Activated T-helper 2 cell treated with anti-CD3 and anti-CD28 coated beads, Interferon-gamma antibody, Interleukin-2, Interleukin-4, amounts not matched to agents 10 μg/mL and 5 μg/mL and 100 μg/mL, durations not matched to agents 14 hours and 24 hours and 36 hours (primary cell): ENCODE measurements around the gene TMBIM6. TPM values are rescaled to one million over a fixed set of nuclear protein-coding genes. Genes with fewer than 3 reads are reported as not detected.

Source experiments
- DNase-seq: peaks from one replicate; pipeline ENCODE4 v3.0.0; 2021; ENCODE audit warnings: low spot score
- H3K27ac Mint-ChIP-seq: one replicate; pipeline ENCODE4 v1.8.0; 2021; ENCODE audit warnings: mixed read lengths
- H3K27me3 Mint-ChIP-seq: one replicate; pipeline ENCODE4 v1.8.0; 2021; ENCODE audit warnings: low read depth, mixed read lengths
- H3K36me3 Mint-ChIP-seq: one replicate; pipeline ENCODE4 v1.8.0; 2021; ENCODE audit warnings: low read depth, mixed read lengths
- H3K4me1 Mint-ChIP-seq: one replicate; pipeline ENCODE4 v1.8.0; 2021; ENCODE audit warnings: low read depth, mixed read lengths
- H3K4me3 Mint-ChIP-seq: one replicate; pipeline ENCODE4 v1.8.0; 2021; ENCODE audit warnings: low read depth, mild to moderate bottlenecking, moderate library complexity, mixed read lengths
- H3K9me3 Mint-ChIP-seq: one replicate; pipeline ENCODE4 v1.8.0; 2021; ENCODE audit warnings: mixed read lengths
- intact Hi-C: fragments of 100-400 bp; cut with micrococcal nuclease; formaldehyde crosslinking; loops from one replicate; pipeline ENCODE4 v1.15.1; 2023
- total RNA-seq: library from RNA; stranded (reverse); gene quantifications from 2 replicates; pipeline ENCODE4 v1.2.3, GENCODE V29; 2022

TMBIM6 gene
- total RNA-seq, 1 donor from 2014 or later = 405 TPM

DNA sequence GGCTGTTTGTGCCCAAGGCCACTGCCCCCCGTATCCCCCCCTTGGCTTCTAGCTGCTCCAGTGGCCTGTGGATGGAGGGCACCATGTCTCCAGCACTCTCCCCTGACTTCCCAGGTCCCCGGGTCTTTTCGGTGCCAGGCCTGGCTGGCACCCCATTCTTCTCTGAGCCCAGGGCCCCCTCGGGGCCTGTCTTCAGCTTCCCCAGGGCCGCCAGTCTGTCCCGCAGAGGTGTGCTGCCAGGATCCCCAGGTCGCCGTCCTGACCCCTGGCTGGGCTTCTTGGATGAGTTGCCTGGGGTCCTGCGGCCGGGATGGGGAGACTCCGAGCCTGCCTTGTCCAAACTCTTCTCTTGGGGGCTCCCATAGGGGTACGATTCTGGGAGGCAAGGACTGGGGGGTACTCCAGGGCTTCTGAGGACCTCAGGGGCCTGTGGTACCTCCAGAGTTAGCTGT is 54.3 kb downstream of the TMBIM6 start:
- Mint-ChIP-seq H3K9me3 (no peaks in the 10 kb centered on the region), H3K4me3 (no peak overlapping the region), H3K27me3 (no peaks in the 10 kb centered on the region), H3K36me3 (no peaks in the 10 kb centered on the region), H3K4me1 (no peaks in the 10 kb centered on the region), H3K27ac (no peak overlapping the region)
- intact Hi-C loops = no loop called here
- DNase-seq = no peak

- Mint-ChIP-seq H3K4me3 (no peak overlapping the region), H3K36me3 (no peaks in the 10 kb centered on the region), H3K4me1 (no peaks in the 10 kb centered on the region), H3K27ac (no peak overlapping the region), H3K9me3 (no peaks in the 10 kb centered on the region), H3K27me3 (no peaks in the 10 kb centered on the region)
- intact Hi-C loops = no loop called here
- no peak for DNase-seq
These were observed 54.8 kb downstream of the TMBIM6 start for GRCh38 chr12:49796155-49796554.

DNA sequence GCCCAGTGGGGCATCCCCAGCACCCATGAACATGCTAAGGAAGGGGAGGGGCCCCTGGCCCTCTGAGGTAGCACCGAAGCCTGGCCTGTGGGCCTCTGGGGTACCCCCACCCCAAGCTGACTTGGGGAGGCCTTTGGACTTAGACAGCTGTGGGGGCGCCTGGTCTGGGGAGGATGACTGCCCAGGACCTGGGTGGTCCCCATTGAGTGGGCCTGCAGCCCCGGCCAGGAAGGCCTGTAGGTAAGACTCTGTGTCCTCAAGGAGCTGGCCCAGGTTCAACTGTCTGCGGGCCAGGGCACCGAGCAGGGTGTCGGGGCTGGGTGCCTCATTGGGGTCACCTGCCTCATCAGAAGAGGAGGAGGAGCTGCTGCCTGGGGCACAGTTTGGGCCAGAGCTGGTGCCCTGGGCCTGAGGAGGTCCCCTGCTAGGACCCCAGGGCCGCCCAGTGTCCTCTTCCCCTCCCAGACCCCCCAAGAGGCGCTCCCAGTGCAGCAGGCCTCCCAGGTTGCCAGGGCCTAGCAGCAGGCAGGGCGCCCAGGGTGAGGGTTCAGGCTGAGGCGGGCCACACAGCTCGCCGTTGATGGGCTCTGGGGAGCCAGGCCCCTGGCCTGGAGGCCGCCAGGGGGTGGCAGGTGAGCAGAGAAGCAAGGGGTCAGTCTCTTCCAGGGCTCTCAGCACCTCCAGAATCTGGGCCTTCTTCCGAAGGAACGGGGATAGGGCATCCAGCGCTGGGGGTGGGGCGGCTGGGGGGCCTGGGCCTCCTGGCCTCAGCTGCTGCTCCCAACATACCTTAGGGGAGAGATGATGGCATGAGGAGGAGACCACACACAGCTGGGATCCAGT is 55.5 kb downstream of the TMBIM6 start:
- intact Hi-C loops = no loop called here
- H3K27me3 Mint-ChIP-seq = no peaks in the 10 kb centered on the region
- H3K9me3 Mint-ChIP-seq = no peaks in the 10 kb centered on the region

DNA sequence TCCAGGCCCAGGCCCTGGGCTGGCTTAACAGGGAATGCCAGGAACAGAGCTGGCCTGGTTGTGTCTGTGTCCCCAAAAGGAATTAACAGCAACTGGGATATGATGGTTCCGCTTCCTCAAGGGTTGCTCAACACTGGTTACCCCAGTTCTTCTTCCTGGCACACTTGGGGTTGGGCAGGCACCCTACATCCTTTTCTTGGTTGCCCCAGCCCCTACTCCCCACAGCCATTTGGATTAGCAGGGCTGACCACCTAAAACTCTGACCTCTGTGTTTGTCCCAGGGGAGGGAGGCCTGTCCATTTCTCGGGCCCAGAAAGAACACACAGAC is 56.1 kb downstream of the TMBIM6 start:
- no peak for DNase-seq
- Mint-ChIP-seq H3K27me3 (no peaks in the 10 kb centered on the region), H3K27ac (no peak overlapping the region), H3K36me3 (no peaks in the 10 kb centered on the region), H3K4me3 (no peak overlapping the region), H3K4me1 (no peaks in the 10 kb centered on the region), H3K9me3 (no peaks in the 10 kb centered on the region)
- intact Hi-C loops = no loop called here

More for the DNA sequence above, 55.5 kb downstream of the TMBIM6 start:
- Mint-ChIP-seq H3K4me3 (no peak overlapping the region), H3K4me1 (no peaks in the 10 kb centered on the region), H3K36me3 (no peaks in the 10 kb centered on the region), H3K27ac (no peak overlapping the region)
- DNase-seq = no peak

DNA sequence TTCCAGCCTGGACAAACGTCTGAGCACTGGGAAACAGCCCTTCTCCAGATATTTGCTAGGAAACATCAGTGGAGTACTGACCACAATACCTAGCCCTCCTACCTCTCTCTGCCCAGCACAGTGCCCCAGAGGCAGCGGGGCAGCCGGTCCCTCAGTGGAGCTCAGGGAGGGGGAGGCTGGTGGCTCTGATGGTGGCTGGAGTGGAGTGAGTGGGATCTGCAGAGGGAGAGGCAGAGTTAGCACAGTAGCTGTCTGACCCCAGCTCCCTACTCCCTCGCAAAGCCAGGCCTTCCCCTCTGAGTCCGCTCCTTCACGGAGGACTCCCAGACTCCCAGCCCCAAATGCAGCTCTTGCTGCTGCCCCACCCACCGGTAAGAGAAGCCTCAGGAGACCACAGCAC is 56.9 kb downstream of the TMBIM6 start:
- no peaks in the 10 kb centered on the region for H3K36me3 Mint-ChIP-seq

DNA sequence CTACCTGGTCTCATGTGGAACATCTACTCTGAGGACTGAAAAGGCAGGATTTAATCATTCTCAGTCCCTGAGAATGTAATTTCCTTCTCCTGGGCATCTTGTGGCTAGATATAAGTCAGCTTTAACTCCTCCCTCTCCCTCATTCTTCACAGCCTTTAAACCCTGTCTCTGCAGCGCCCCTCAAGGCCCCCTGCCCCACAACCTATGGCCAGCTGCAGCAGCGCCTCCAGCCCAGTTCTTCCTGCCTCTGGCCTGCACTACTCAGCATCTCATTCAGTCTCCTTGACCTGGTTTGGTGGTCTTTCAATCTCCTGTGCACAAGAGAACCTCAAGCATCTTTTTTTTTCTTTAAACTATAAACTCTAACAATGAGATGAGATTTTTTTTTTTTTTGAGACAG is 57.6 kb downstream of the TMBIM6 start:
- intact Hi-C loops = no loop called here
- H3K36me3 Mint-ChIP-seq = no peaks in the 10 kb centered on the region
- no peaks in the 10 kb centered on the region for H3K4me1 Mint-ChIP-seq
- no peaks in the 10 kb centered on the region for H3K27me3 Mint-ChIP-seq
- DNase-seq = no peak
- H3K27ac Mint-ChIP-seq = no peak overlapping the region
- no peaks in the 10 kb centered on the region for H3K9me3 Mint-ChIP-seq
- H3K4me3 Mint-ChIP-seq = no peak overlapping the region

More for the DNA sequence above, 56.9 kb downstream of the TMBIM6 start:
- no peaks in the 10 kb centered on the region for H3K27me3 Mint-ChIP-seq
- H3K4me1 Mint-ChIP-seq = no peaks in the 10 kb centered on the region
- no peak overlapping the region for H3K4me3 Mint-ChIP-seq
- intact Hi-C loops = no loop called here
- H3K9me3 Mint-ChIP-seq = no peaks in the 10 kb centered on the region
- DNase-seq = no peak
- H3K27ac Mint-ChIP-seq = no peak overlapping the region

DNA sequence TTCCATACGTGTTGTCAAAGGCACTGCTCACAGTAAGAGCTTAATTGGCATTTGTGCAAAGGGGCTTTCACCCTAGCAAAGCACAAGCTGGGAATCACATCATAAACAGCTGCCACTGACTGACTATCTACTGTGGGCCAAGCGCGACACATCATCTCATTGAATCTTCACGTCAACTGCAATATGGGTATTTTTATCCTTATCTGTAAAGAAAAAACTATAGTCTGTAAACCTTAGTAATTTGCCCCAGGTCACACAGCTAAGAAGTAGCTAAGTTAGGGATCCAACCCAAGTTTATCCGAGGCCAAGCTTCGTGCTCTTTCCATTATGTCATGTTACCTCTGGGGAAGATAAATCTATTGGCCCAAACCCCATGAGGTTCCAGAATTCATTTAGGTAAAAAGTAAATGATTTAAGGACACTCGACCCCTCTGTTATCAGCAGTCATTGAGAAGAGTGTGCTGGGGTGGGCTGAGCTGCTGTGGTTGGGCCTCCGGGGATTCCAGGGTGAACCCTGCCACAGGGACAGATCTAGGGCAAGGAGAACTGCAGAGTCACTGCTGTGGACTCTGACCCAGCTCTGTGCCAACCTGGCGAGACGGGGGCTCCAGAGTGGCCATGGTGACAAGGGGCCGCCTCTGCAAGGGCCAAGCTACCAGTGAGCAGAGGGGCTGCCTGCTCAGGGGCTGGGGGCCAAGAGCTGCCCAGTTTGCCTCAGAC is 59.2 kb downstream of the TMBIM6 start:
- Mint-ChIP-seq H3K9me3 (no peaks in the 10 kb centered on the region), H3K27me3 (no peaks in the 10 kb centered on the region), H3K27ac (no peak overlapping the region), H3K4me1 (no peaks in the 10 kb centered on the region), H3K36me3 (no peaks in the 10 kb centered on the region), H3K4me3 (no peak overlapping the region)
- intact Hi-C loops = no loop called here
- DNase-seq = no peak

DNA sequence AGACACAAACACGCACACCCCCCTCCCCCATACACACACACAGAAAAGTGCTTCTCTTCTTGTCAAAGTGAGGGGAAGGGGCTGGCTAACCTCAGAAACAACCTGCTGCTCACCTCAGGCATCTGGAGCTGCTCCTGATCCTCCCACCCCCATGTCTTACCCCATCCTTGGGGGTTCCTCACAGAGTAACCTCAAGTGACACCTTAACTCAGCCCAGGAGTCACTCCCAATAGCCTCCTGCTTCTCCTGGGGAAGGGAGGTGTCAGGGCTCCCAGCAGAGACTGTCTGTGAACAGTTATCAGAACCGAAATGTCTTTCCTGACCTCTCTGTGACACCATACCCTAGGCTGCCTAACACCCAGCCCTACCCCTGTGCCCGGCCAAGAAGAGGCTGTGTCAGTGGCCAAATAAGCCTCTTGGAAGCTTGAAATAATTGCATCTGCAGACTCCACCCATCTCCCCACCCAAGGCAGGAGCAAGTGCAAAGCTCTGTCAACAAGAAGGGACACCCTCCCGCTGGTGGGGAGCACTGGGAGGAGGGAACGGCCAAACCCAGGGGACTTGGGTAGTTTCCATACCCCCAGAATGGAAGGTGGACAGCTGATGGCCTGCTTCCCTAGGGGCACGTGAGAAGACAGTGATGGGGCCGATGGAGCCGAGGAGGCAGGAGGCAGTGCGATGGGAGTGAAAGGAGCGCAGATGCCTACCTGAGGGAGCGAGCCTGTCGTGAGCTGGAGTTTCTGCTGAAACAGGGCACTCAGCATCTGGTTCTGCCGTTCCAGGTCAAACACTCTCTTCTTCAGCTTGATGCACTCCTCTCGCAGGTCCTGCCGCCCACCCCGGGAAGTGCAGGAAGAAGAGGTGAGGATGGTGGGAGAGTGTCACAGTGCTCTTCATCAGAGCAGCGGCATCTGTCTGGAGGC is 60.0 kb downstream of the TMBIM6 start:
- Mint-ChIP-seq H3K4me1 (no peaks in the 10 kb centered on the region), H3K27ac (no peak overlapping the region), H3K4me3 (no peak overlapping the region), H3K36me3 (no peaks in the 10 kb centered on the region), H3K27me3 (no peaks in the 10 kb centered on the region), H3K9me3 (no peaks in the 10 kb centered on the region)
- no peak for DNase-seq
- intact Hi-C loops = no loop called here

DNA sequence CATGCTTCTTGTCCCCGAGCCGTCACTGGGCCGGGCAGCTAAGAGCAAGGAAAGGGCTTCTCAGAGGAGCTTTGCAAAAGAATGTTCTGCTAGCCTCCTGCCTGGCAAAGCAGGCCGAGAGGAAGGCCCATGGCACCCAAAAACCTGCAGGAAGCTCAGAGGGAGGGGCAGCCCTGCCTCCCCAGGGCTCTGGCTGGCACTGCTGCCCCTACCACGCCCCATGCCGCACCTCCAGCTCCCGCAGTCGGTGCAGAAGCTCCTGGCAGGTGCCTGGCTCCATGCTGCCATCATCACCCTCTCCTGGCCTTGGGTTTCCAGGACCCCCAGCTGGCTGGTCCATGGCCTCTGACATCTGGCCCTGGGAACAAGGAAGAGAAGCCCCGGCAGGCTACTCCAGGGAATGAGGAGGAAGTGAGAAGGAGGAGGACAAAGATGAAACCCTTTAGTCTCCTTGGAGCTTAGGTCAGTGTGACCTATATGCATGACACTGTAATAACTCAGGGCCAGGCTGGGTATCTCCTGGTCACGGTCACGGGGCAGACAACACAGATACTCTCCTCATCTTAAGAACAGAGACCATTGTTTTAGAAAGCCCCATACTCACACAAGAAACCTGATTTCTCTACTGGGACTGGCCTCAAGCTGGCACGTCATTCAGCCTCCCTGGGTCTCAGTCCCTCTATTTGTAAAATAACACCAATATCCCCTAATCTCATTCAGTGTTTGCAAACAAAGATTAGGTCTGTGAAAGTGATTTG is 62.5 kb downstream of the TMBIM6 start:
- no peak overlapping the region for H3K4me3 Mint-ChIP-seq

GRCh38 chr12:49804821-49805220 is 63.5 kb downstream of the TMBIM6 start:
- Mint-ChIP-seq H3K4me1 (no peaks in the 10 kb centered on the region), H3K36me3 (no peaks in the 10 kb centered on the region), H3K27me3 (no peaks in the 10 kb centered on the region), H3K4me3 (no peak overlapping the region), H3K9me3 (no peaks in the 10 kb centered on the region), H3K27ac (no peak overlapping the region)
- intact Hi-C loops = no loop called here
- DNase-seq = no peak

More for the DNA sequence above, 62.5 kb downstream of the TMBIM6 start:
- no peak for DNase-seq
- intact Hi-C loops = no loop called here
- H3K4me1 Mint-ChIP-seq = no peaks in the 10 kb centered on the region
- H3K36me3 Mint-ChIP-seq = no peaks in the 10 kb centered on the region
- no peaks in the 10 kb centered on the region for H3K27me3 Mint-ChIP-seq
- no peaks in the 10 kb centered on the region for H3K9me3 Mint-ChIP-seq
- no peak overlapping the region for H3K27ac Mint-ChIP-seq

DNA sequence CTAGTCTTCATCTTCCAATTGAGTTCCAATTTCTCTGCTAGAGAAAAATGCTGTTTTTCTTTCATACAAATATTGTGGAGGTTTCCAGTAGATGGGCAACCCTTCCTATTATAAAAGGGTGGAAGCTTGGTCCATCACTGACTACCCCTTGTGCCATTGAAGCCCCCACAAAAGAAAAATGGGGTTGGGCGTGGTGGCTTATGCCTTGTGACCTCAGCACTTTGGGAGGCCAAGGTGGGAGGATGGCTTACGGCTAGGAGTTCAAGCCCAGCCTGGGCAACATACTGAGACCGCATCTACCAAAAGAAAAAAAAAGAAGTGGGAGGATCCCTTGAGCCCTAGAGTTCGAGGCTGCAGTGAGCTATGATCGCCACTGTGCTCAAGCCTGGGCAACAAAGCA is 64.1 kb downstream of the TMBIM6 start:
- Mint-ChIP-seq H3K4me3 (no peak overlapping the region), H3K9me3 (no peaks in the 10 kb centered on the region), H3K27me3 (no peaks in the 10 kb centered on the region), H3K4me1 (no peaks in the 10 kb centered on the region), H3K27ac (no peak overlapping the region), H3K36me3 (no peaks in the 10 kb centered on the region)
- no peak for DNase-seq
- intact Hi-C loops = no loop called here

- H3K36me3 Mint-ChIP-seq = no peaks in the 10 kb centered on the region
- no peak for DNase-seq
- no peak overlapping the region for H3K4me3 Mint-ChIP-seq
- intact Hi-C loops = no loop called here
- no peaks in the 10 kb centered on the region for H3K9me3 Mint-ChIP-seq
- no peaks in the 10 kb centered on the region for H3K4me1 Mint-ChIP-seq
- H3K27ac Mint-ChIP-seq = no peak overlapping the region
- H3K27me3 Mint-ChIP-seq = no peaks in the 10 kb centered on the region
These were observed 65.0 kb downstream of the TMBIM6 start for GRCh38 chr12:49806321-49806813.
